Neural progenitor cell (in vitro differentiated cells): Measurements from ENCODE around the gene SEPHS1. TPM values are rescaled to one million over a fixed set of nuclear protein-coding genes. Genes with fewer than 3 reads are reported as not detected.

Experiments
- DNase-seq: peaks from one replicate; pipeline ENCODE4 v3.0.0-alpha.2; 2016; ENCODE audit warnings: low spot score
- H2AFZ ChIP-seq: fragments of 200-600 bp; sonication (generic); replicated peaks from 2 replicates; pipeline ENCODE4 v1.6.1; 2016; ENCODE audit warnings: antibody characterized with exemption
- H3F3A ChIP-seq: fragments of 200-600 bp; sonication (generic); 2 replicates; pipeline ENCODE4 v1.6.1; 2016; ENCODE audit warnings: antibody characterized with exemption, low read depth
- H3K27ac ChIP-seq: fragments of 200-600 bp; sonication (generic); 2 replicates; pipeline ENCODE4 v1.5.1; 2016; ENCODE audit warnings: mild to moderate bottlenecking
- H3K27me3 ChIP-seq: fragments of 200-600 bp; sonication (generic); 2 replicates; pipeline ENCODE4 v1.6.1; 2016; ENCODE audit warnings: mild to moderate bottlenecking, moderate library complexity
- H3K36me3 ChIP-seq: fragments of 200-600 bp; sonication (generic); 2 replicates; pipeline ENCODE4 v1.5.1; 2016
- H3K4me1 ChIP-seq: fragments of 200-600 bp; sonication (generic); 2 replicates; pipeline ENCODE4 v1.6.1; 2016; ENCODE audit warnings: mixed run types
- H3K4me2 ChIP-seq: fragments of 200-600 bp; sonication (generic); 2 replicates; pipeline ENCODE4 v1.6.1; 2016
- H3K4me3 ChIP-seq: fragments of 200-600 bp; sonication (generic); 2 replicates; pipeline ENCODE4 v1.5.1; 2016
- H3K79me2 ChIP-seq: fragments of 200-600 bp; sonication (generic); 2 replicates; pipeline ENCODE4 v1.6.1; 2016; ENCODE audit warnings: low read depth
- H3K9ac ChIP-seq: fragments of 200-600 bp; sonication (generic); 2 replicates; pipeline ENCODE4 v1.6.1; 2016
- H3K9me3 ChIP-seq: fragments of 200-600 bp; sonication (generic); 2 replicates; pipeline ENCODE4 v1.5.1; 2016; ENCODE audit warnings: low read depth
- H4K20me1 ChIP-seq: fragments of 200-600 bp; sonication (generic); 2 replicates; pipeline ENCODE4 v1.6.1; 2016; ENCODE audit warnings: low read depth
- H3K27ac Mint-ChIP-seq: 3 replicates; pipeline ENCODE4 v1.8.0; 2021; ENCODE audit warnings: mixed read lengths
- H3K27me3 Mint-ChIP-seq: 2 replicates; pipeline ENCODE4 v1.8.0; 2022; ENCODE audit warnings: low read depth, mild to moderate bottlenecking, inconsistent platforms, moderate library complexity, mixed read lengths; ENCODE audit not compliant: insufficient read depth
- H3K36me3 Mint-ChIP-seq: 3 replicates; pipeline ENCODE4 v1.8.0; 2021; ENCODE audit warnings: mixed read lengths
- H3K4me1 Mint-ChIP-seq: 3 replicates; pipeline ENCODE4 v1.8.0; 2021; ENCODE audit warnings: mixed read lengths
- H3K4me3 Mint-ChIP-seq: 3 replicates; pipeline ENCODE4 v1.8.0; 2021; ENCODE audit warnings: mild to moderate bottlenecking, moderate library complexity, mixed read lengths
- H3K9me3 Mint-ChIP-seq: 3 replicates; pipeline ENCODE4 v1.8.0; 2020; ENCODE audit warnings: mixed read lengths
- CTCF ChIP-seq: fragments of 200-600 bp; sonication (generic); IDR thresholded peaks from 2 replicates; pipeline ENCODE4 v1.5.1; 2017; ENCODE audit warnings: antibody characterized with exemption, mild to moderate bottlenecking
- EZH2 ChIP-seq: fragments of 200-600 bp; sonication (generic); IDR thresholded peaks from 2 replicates; pipeline ENCODE4 v1.6.1; 2017; ENCODE audit warnings: antibody characterized with exemption, mild to moderate bottlenecking, moderate library complexity
- EZH2phosphoT487 ChIP-seq: fragments of 200-600 bp; sonication (generic); IDR thresholded peaks from 2 replicates; pipeline ENCODE4 v1.6.1; 2017; ENCODE audit warnings: antibody characterized with exemption
- total RNA-seq: library from RNA; depleted of rRNA; stranded (reverse); fragments of >200 nt; gene quantifications from 2 replicates; pipeline ENCODE4 v1.2.3, GENCODE V29; 2015; ENCODE audit warnings: low replicate concordance

SEPHS1 gene
- total RNA-seq, 1 donor from 2014 or later: 94.9 TPM

- Histone ChIP-seq H3K79me2 (no peaks in the 10 kb centered on the region), H3F3A (peaks cover 21% of the 10 kb centered on the region), H3K27ac (no peak overlapping the region), H3K4me2 (peak overlapping the region; percentile 78), H3K9me3 (no peaks in the 10 kb centered on the region), H3K27me3 (peaks cover 7% of the 10 kb centered on the region), H3K4me3 (peak overlapping the region; percentile 52), H3K36me3 (no peaks in the 10 kb centered on the region), H3K4me1 (peaks cover 10% of the 10 kb centered on the region), H3K9ac (no peak overlapping the region), H4K20me1 (no peaks in the 10 kb centered on the region), H2AFZ (peak overlapping the region; percentile 78)
- Mint-ChIP-seq H3K27me3 (peaks cover 2% of the 10 kb centered on the region), H3K27ac (peak overlapping the region; percentile 40), H3K9me3 (no peaks in the 10 kb centered on the region), H3K4me1 (peaks cover 17% of the 10 kb centered on the region), H3K4me3 (peak overlapping the region; percentile 83), H3K36me3 (no peaks in the 10 kb centered on the region)
- TF ChIP-seq EZH2 (no peak), CTCF (no peak), EZH2phosphoT487 (no peak)
- DNase-seq: no peak
These were observed 49.2 kb downstream of the SEPHS1 start for GRCh38 chr10:13298748-13299436.

- DNase-seq: no peak
- Histone ChIP-seq H3F3A (peaks cover 14% of the 10 kb centered on the region), H4K20me1 (no peaks in the 10 kb centered on the region), H3K4me2 (no peak overlapping the region), H2AFZ (no peak overlapping the region), H3K27me3 (peaks cover 7% of the 10 kb centered on the region), H3K36me3 (no peaks in the 10 kb centered on the region), H3K79me2 (no peaks in the 10 kb centered on the region), H3K4me1 (peaks cover 5% of the 10 kb centered on the region), H3K9me3 (no peaks in the 10 kb centered on the region), H3K4me3 (no peak overlapping the region), H3K9ac (no peak overlapping the region), H3K27ac (no peak overlapping the region)
- TF ChIP-seq EZH2 (no peak), CTCF (no peak), EZH2phosphoT487 (no peak)
- no peak overlapping the region for H3K4me3 Mint-ChIP-seq
- no peak overlapping the region for H3K27ac Mint-ChIP-seq
- no peaks in the 10 kb centered on the region for H3K36me3 Mint-ChIP-seq
- no peaks in the 10 kb centered on the region for H3K9me3 Mint-ChIP-seq
- peaks cover 2% of the 10 kb centered on the region for H3K27me3 Mint-ChIP-seq
- peaks cover 17% of the 10 kb centered on the region for H3K4me1 Mint-ChIP-seq
These were observed 51.6 kb downstream of the SEPHS1 start for GRCh38 chr10:13296476-13296875.

GRCh38 chr10:13294784-13295183, 53.3 kb downstream of the SEPHS1 start:
- H3K27me3 ChIP-seq: no peaks in the 10 kb centered on the region
- H3K79me2 ChIP-seq: no peaks in the 10 kb centered on the region
- no peak overlapping the region for H3K4me3 ChIP-seq
- TF ChIP-seq EZH2 (no peak), EZH2phosphoT487 (no peak), CTCF (no peak)
- DNase-seq: no peak
- H3K4me2 ChIP-seq: no peak overlapping the region
- Mint-ChIP-seq H3K4me3 (no peak overlapping the region), H3K9me3 (no peaks in the 10 kb centered on the region), H3K27ac (no peak overlapping the region), H3K27me3 (peaks cover 2% of the 10 kb centered on the region), H3K36me3 (peaks cover 2% of the 10 kb centered on the region), H3K4me1 (peaks cover 9% of the 10 kb centered on the region)
- H2AFZ ChIP-seq: no peak overlapping the region
- no peaks in the 10 kb centered on the region for H3K36me3 ChIP-seq
- no peak overlapping the region for H3K27ac ChIP-seq
- peaks cover 5% of the 10 kb centered on the region for H3K4me1 ChIP-seq
- H4K20me1 ChIP-seq: no peaks in the 10 kb centered on the region
- no peaks in the 10 kb centered on the region for H3K9me3 ChIP-seq
- no peak overlapping the region for H3K9ac ChIP-seq
- H3F3A ChIP-seq: peaks cover 8% of the 10 kb centered on the region
